Pancreas (tissue), 10 donors: Measurements from ENCODE around the gene MYO5C. TPM values are rescaled to one million over a fixed set of nuclear protein-coding genes. Genes with fewer than 3 reads are reported as not detected.
"Not testable (repeated sequence)": the region's sequence is repeated elsewhere in the genome, so short reads cannot be mapped to it uniquely, and the experiment has no call there.

Source experiments
- ATAC-seq, 4 donors: fragments of 200-7000 bp; cut with Tn5 transposase; one replicate each; pipeline versions ENCODE4 v1.8.0 to v1.9.1; 2020; ENCODE audit warnings: mild to moderate bottlenecking in 4 of 4, moderate library complexity in 4 of 4
- DNase-seq, 6 donors: peaks; one replicate each; pipeline ENCODE4 v3.0.0-alpha.2; 2020
- FAIRE-seq: peaks from 2 replicates; lab custom pipeline; 2012; peaks lifted over from hg19 to GRCh38; lab: Jason Lieb, UNC
- H3K27ac ChIP-seq, 4 donors: fragments of 200-600 bp; sonication (generic); 1 replicate in 3 of 4; 2 replicates in 1 of 4; pipeline versions ENCODE4 v1.5.0 to v1.8.0; 2020
- H3K27me3 ChIP-seq, 4 donors: fragments of 200-600 bp; one replicate each; pipeline ENCODE4 v1.8.0; 2021
- H3K36me3 ChIP-seq, 3 donors: fragments of 200-600 bp; sonication (generic) in 1 of 3; one replicate each; pipeline versions ENCODE4 v1.5.0 to v1.8.0; 2020 to 2021
- H3K4me1 ChIP-seq, 3 donors: fragments of 200-600 bp; one replicate each; pipeline ENCODE4 v1.8.0; 2021
- H3K4me3 ChIP-seq, 4 donors: fragments of 200-600 bp; sonication (generic) in 2 of 4; one replicate each; pipeline versions ENCODE4 v1.5.0 to v1.8.0; 2020 to 2021
- H3K9me3 ChIP-seq, 4 donors: fragments of 200-600 bp; one replicate each; pipeline ENCODE4 v1.8.0; 2021
- WGBS, 2 donors: extraction: QIAGEN DNeasy Blood & Tissue Kit; methylation state at CpG; one replicate each; pipeline ENCODE4 v1.1.7; 2013; 5-methylcytosine and 5-hydroxymethylcytosine counted together
- intact Hi-C, 3 donors: fragments of 100-400 bp; cut with DNase I; formaldehyde crosslinking; loops; one replicate each; pipeline versions ENCODE4 v1.11.1 to v1.14.2; 2022
- polyA plus RNA-seq, 2 donors: library from polyadenylated mRNA; stranded (reverse); fragments of 200-250 nt; gene quantifications; one replicate each; pipeline ENCODE4 v1.2.3, GENCODE V29; 2013
- total RNA-seq, 6 donors: library from RNA; stranded (reverse); fragmentation: NEBNext Ultra II Directional in 4 of 6; extraction: Animal tissue kit (Norgen Biotek cat#: 25700) in 4 of 6; gene quantifications; one replicate each; pipeline versions ENCODE4 v1.2.1 to v1.2.4, GENCODE V29; 2021 to 2023
- TF ChIP-seq, protein P1 (sequence below), 4 donors: fragments of 200-600 bp; sonication (generic) in 3 of 4; IDR thresholded peaks; one replicate each; pipeline versions ENCODE4 v1.5.0 to v1.8.0; 2021; ENCODE audit warnings: antibody characterized with exemption in 4 of 4
- donor health status: healthy with polysubstance abuse.
- donor health status: DM: no; HTN: no; CAD: no; lungs with moderate emphysema.
- donor health status: DM: no; HTN: no; CAD: no.
- donor health status: control.
- donor health status: control.
- donor health status: Bipolar disorder and iron deficiency.
- donor health status: DM: yes; HTN: yes; CAD: no.
- donor health status: DM: no; HTN: no; CAD: no.
- donor health status: DM: no; HTN: no; CAD: no.
- donor health status: DM: yes; HTN: yes; CAD: no.

Gene MYO5C
- total and polyA plus RNA-seq, 8 donors, result 12.7 to 52.7 (median 39.2) TPM

DNA sequence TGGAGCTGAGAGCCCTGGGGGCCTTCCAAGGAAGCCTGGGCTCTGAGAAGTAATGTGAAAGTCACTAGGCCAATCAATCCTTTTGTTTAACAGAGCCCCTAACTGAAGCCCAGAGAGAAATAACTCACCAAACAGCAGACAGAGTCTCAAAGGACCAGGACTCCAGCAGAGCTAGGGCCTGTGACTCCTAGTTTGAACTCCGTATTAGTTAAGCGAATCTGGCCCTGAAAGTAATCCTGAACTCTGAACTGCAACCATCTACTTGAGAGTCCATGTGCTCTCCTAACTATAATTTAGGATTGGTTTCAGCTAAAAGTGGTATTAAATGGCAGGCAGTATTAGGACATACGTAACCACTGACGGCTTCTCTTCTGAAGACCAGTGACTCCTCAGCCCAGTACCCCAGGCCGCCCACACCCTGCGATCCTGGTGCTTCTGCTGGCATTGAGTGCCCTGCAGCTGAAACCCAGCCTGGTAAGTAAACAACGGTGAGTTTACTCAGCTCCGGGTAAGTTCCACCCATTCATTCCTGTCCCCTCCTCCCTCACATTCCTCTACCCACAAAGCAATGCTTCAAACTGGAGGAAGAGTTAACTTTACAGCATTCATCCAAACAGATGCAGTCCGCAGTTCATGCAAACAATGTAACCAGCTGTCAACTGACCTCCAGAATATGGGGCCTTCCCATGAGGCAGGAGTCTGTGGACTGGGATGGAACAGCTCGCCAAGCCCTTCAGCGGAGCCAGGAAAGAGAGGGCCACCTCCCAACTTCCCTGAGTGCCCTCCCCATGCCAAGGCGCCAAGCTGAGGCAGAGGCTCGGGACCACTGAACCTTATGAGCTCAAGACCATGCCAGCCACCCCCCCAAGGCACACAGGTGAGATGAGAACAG is 7.3 kb downstream of the MYO5C start:
- peak in 5 of 6 donors; percentile 71 to 81 (median 78) for DNase-seq
- WGBS, 2 donors, result 16 to 20% methylated on average over 13 of the region's 13 CpGs
- no peaks in the 10 kb centered on the region for H3K27me3 ChIP-seq
- TF ChIP-seq, protein P1, sequence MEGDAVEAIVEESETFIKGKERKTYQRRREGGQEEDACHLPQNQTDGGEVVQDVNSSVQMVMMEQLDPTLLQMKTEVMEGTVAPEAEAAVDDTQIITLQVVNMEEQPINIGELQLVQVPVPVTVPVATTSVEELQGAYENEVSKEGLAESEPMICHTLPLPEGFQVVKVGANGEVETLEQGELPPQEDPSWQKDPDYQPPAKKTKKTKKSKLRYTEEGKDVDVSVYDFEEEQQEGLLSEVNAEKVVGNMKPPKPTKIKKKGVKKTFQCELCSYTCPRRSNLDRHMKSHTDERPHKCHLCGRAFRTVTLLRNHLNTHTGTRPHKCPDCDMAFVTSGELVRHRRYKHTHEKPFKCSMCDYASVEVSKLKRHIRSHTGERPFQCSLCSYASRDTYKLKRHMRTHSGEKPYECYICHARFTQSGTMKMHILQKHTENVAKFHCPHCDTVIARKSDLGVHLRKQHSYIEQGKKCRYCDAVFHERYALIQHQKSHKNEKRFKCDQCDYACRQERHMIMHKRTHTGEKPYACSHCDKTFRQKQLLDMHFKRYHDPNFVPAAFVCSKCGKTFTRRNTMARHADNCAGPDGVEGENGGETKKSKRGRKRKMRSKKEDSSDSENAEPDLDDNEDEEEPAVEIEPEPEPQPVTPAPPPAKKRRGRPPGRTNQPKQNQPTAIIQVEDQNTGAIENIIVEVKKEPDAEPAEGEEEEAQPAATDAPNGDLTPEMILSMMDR (IDR thresholded peaks at IDR 0.05), result no peak
- intact Hi-C loops, result no loop called here
- H3K27ac ChIP-seq, result peak overlapping the region; percentile 54 to 89 (median 77)
- no peaks in the 10 kb centered on the region for H3K36me3 ChIP-seq
- peak; percentile 32 for FAIRE-seq
- peaks cover 33 to 55% (median 48%) of the 10 kb centered on the region in 3 donors for H3K4me1 ChIP-seq
- no peaks in the 10 kb centered on the region for H3K9me3 ChIP-seq
- ATAC-seq, result peak; percentile 86 to 92 (median 90)
- H3K4me3 ChIP-seq, result peak overlapping the region in 2 of 4 donors; percentile 11 to 20

DNA sequence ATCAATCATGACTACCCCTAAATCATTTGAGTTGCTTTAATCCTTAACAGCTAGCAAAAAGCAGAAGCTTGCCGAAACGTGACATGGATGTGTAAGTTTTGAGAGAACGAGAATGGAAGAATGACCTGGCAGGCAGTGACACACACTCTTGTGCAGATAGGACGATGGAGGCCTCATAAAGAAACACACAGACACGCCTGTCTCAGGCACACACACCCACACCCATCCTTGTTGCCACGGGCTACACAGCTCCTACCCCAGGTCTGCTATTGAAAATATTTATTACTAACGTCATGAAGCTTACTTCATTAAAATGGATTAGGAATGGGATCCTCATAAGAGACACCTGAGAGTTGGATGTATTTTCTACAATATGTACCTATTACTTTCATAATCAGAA is 8.5 kb downstream of the MYO5C start:
- H3K4me3 ChIP-seq, result peak overlapping the region in 1 of 4 donors; percentile 20
- H3K27me3 ChIP-seq, result no peaks in the 10 kb centered on the region
- no peak for FAIRE-seq
- intact Hi-C loops, result no loop called here
- H3K36me3 ChIP-seq, result no peaks in the 10 kb centered on the region
- peak overlapping the region in 3 of 4 donors; percentile 54 to 89 (median 87) for H3K27ac ChIP-seq
- peaks cover 38 to 60% (median 57%) of the 10 kb centered on the region in 3 donors for H3K4me1 ChIP-seq
- 38 to 54% methylated on average over 7 of the region's 7 CpGs for WGBS, 2 donors
- no peak for DNase-seq
- TF ChIP-seq, protein P1 (IDR thresholded peaks at IDR 0.05), result no peak
- ATAC-seq, result no peak
- H3K9me3 ChIP-seq, result no peaks in the 10 kb centered on the region

DNA sequence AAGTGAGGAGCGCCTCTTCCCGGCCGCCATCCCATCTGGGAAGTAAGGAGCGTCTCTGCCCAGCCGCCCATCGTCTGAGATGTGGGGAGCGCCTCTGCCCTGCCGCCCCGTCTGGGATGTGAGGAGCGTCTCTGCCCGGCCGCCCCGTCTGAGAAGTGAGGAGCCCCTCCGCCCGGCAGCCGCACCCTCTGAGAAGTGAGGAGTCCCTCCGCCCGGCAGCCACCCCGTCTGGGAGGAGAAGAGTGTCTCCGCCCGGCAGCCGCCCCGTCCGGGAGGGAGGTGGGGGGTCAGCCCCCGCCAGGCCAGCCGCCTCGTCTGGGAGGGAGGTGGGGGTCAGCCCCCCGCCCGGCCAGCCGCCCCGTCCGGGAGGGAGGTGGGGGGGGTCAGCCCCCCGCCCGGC is 9.7 kb downstream of the MYO5C start:
- H3K27ac ChIP-seq, H3K27me3 ChIP-seq: not testable (repeated sequence)
- H3K4me1 ChIP-seq, result peaks cover 50 to 65% (median 64%) of the 10 kb centered on the region in 3 donors

DNA sequence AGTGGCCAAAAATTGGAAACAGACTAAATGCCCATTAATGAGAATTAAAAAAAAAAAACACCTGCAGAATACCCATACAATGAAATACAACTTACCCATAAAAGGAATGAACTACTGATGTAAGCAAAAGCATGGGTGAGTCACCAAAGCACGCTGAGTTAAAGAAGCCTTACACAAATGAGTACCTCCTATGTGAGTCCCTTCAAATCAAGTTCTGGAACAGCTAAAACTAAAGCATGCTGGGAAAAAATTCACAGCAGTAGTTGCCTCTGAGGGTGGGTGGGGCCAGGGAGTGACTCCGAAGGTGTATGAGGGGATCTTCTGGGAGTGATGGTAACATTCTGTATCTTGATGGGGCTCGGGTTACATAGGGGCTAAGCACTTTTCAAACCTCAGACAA is 11.4 kb downstream of the MYO5C start:
- no peak overlapping the region for H3K27ac ChIP-seq
- H3K27me3 ChIP-seq, result no peaks in the 10 kb centered on the region
- ATAC-seq (no peak), FAIRE-seq (no peak), DNase-seq (no peak)
- peaks cover 0 to 4% (median 3%) of the 10 kb centered on the region in 3 donors for H3K36me3 ChIP-seq
- H3K9me3 ChIP-seq, result no peaks in the 10 kb centered on the region
- WGBS, 2 donors, result 61 to 74% methylated on average over 3 of the region's 3 CpGs
- intact Hi-C loops, result no loop called here
- TF ChIP-seq, protein P1 (IDR thresholded peaks at IDR 0.05), result no peak
- H3K4me1 ChIP-seq, result peaks cover 50 to 66% (median 55%) of the 10 kb centered on the region in 3 donors
- H3K4me3 ChIP-seq, result no peak overlapping the region

More for the DNA sequence above, 9.7 kb downstream of the MYO5C start:
- 95 to 98% methylated on average over 24 to 32 of the region's 34 CpGs for WGBS, 2 donors
- ATAC-seq, intact Hi-C loops, DNase-seq, H3K36me3 ChIP-seq, H3K9me3 ChIP-seq, FAIRE-seq, H3K4me3 ChIP-seq: not testable (repeated sequence)

DNA sequence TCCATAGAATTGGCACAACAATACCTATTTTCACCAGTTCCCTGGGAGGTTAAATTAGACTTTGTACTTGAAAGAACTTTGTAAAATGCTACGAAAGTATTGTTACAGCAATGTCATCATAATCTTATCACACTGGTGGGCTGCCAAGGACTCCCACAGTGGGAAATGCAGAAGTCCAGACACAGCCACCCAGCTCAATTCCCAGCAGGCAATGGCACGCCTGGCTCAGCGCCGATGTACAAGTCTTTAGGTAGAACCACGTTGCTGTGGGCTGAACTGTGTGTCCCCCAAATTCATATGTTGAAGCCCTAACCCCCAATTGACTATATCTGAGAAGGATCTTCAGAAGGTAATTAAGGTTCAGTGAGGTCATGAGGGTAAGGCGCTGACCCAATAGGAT is 12.3 kb downstream of the MYO5C start:
- peak in 3 of 6 donors; percentile 57 to 74 (median 69) for DNase-seq
- peak overlapping the region in 3 of 4 donors; percentile 8 to 61 (median 53) for H3K27ac ChIP-seq
- ATAC-seq, result peak in 3 of 4 donors; percentile 28 to 32 (median 31)
- no peaks in the 10 kb centered on the region for H3K27me3 ChIP-seq
- intact Hi-C loops, result no loop called here
- peaks cover 0 to 13% (median 12%) of the 10 kb centered on the region in 3 donors for H3K36me3 ChIP-seq
- 41 to 44% methylated on average over 6 of the region's 6 CpGs for WGBS, 2 donors
- TF ChIP-seq, protein P1 (IDR thresholded peaks at IDR 0.05), result no peak
- no peak for FAIRE-seq
- no peak overlapping the region for H3K4me3 ChIP-seq
- no peaks in the 10 kb centered on the region for H3K9me3 ChIP-seq
- H3K4me1 ChIP-seq, result peaks cover 44 to 60% (median 47%) of the 10 kb centered on the region in 3 donors
